Neural cell (in vitro differentiated cells): ENCODE data around the gene PATZ1. TPM values are rescaled to one million over a fixed set of nuclear protein-coding genes. Genes with fewer than 3 reads are reported as not detected.

ENCODE experiments used
- H2AFZ ChIP-seq: fragments of 200-600, 300-800 bp; sonication (generic), shearing (Covaris generic); 2 replicates; pipeline ENCODE4 v1.6.0; 2014; ENCODE audit warnings: low read depth, mild to moderate bottlenecking, antibody characterized with exemption, low read length, moderate library complexity
- H3F3A ChIP-seq: fragments of 200-600 bp; shearing (Covaris generic); 2 replicates; pipeline ENCODE4 v1.6.1; 2016; ENCODE audit warnings: mild to moderate bottlenecking, moderate library complexity, mixed read lengths, antibody characterized with exemption, low read length; ENCODE audit not compliant: insufficient read depth, poor library complexity, severe bottlenecking
- H3K27ac ChIP-seq: fragments of 200-600, 300-800 bp; sonication (generic), shearing (Covaris generic); 2 replicates; pipeline ENCODE4 v1.5.1; 2014; ENCODE audit warnings: mild to moderate bottlenecking, low read length, moderate library complexity
- H3K27me3 ChIP-seq: fragments of 300-800, 200-600 bp; sonication (generic), shearing (Covaris generic); 2 replicates; pipeline ENCODE4 v1.6.0; 2014; ENCODE audit warnings: mild to moderate bottlenecking, low read depth, low read length, moderate library complexity; ENCODE audit not compliant: insufficient read depth
- H3K36me3 ChIP-seq: fragments of 300-800, 200-600 bp; sonication (generic), shearing (Covaris generic); 2 replicates; pipeline ENCODE4 v1.5.1; 2014; ENCODE audit warnings: mild to moderate bottlenecking, antibody characterized with exemption, low read length, moderate library complexity; ENCODE audit not compliant: insufficient read depth
- H3K4me2 ChIP-seq: fragments of 300-800, 200-600 bp; sonication (generic), shearing (Covaris generic); 2 replicates; pipeline ENCODE4 v1.6.0; 2014; ENCODE audit warnings: mild to moderate bottlenecking, low read length
- H3K4me3 ChIP-seq: fragments of 300-800, 200-600 bp; sonication (generic), shearing (Covaris generic); 2 replicates; pipeline ENCODE4 v1.5.1; 2014; ENCODE audit warnings: mild to moderate bottlenecking, low read length, moderate library complexity
- H3K79me2 ChIP-seq: fragments of 200-600 bp; shearing (Covaris generic); replicated peaks from 2 replicates; pipeline ENCODE4 v1.6.0; 2014; ENCODE audit warnings: mild to moderate bottlenecking, low read length, moderate library complexity; ENCODE audit not compliant: insufficient read depth
- H3K9ac ChIP-seq: fragments of 300-800, 200-600 bp; sonication (generic), shearing (Covaris generic); 2 replicates; pipeline ENCODE4 v1.6.1; 2016; ENCODE audit warnings: mild to moderate bottlenecking, low read length, mixed read lengths
- H3K9me2 ChIP-seq: fragments of 200-600 bp; shearing (Covaris generic); 2 replicates; pipeline ENCODE4 v1.6.1; 2016; ENCODE audit warnings: mild to moderate bottlenecking, low read length, mixed read lengths; ENCODE audit not compliant: insufficient read depth
- H3K9me3 ChIP-seq: fragments of 200-600, 300-800 bp; sonication (generic), shearing (Covaris generic); 2 replicates; pipeline ENCODE4 v1.6.1; 2016; ENCODE audit warnings: mild to moderate bottlenecking, mixed run types, low read length, moderate library complexity, mixed read lengths
- H4K20me1 ChIP-seq: fragments of 200-600 bp; shearing (Covaris generic); 2 replicates; pipeline ENCODE4 v1.6.1; 2016; ENCODE audit warnings: mild to moderate bottlenecking, mixed run types; ENCODE audit not compliant: insufficient read depth
- CTCF ChIP-seq: fragments of 450-650 bp; IDR thresholded peaks from 2 replicates; pipeline ENCODE4 v1.5.1; 2014; ENCODE audit warnings: antibody characterized with exemption, mild to moderate bottlenecking, moderate library complexity; ENCODE audit not compliant: poor library complexity, severe bottlenecking
- EP300 ChIP-seq: fragments of 450-650 bp; conservative IDR thresholded peaks from 2 replicates; pipeline ENCODE4 v1.6.1; 2014; ENCODE audit warnings: antibody characterized with exemption, mild to moderate bottlenecking, moderate library complexity; ENCODE audit not compliant: poor library complexity, severe bottlenecking
- EZH2 ChIP-seq: fragments of 200-600, 300-800 bp; shearing (Covaris generic), sonication (generic); IDR thresholded peaks from 2 replicates; pipeline ENCODE4 v1.6.1; 2014; ENCODE audit warnings: antibody characterized with exemption, low read length, borderline replicate concordance, mild to moderate bottlenecking; ENCODE audit not compliant: insufficient read depth, poor library complexity, severe bottlenecking
- MXI1 ChIP-seq: fragments of 450-650 bp; conservative IDR thresholded peaks from 2 replicates; pipeline ENCODE4 v1.6.1; 2014; ENCODE audit warnings: antibody characterized with exemption, mild to moderate bottlenecking; ENCODE audit not compliant: poor library complexity, severe bottlenecking
- POLR2AphosphoS5 ChIP-seq: IDR thresholded peaks from 2 replicates; pipeline ENCODE4 v1.6.1; 2012
- RAD21 ChIP-seq: fragments of 450-650 bp; conservative IDR thresholded peaks from 2 replicates; pipeline ENCODE4 v1.6.1; 2014; ENCODE audit warnings: antibody characterized with exemption, mild to moderate bottlenecking, moderate library complexity
- SMC3 ChIP-seq: fragments of 450-650 bp; conservative IDR thresholded peaks from 2 replicates; pipeline ENCODE4 v1.6.1; 2014; ENCODE audit warnings: antibody characterized with exemption, mild to moderate bottlenecking, moderate library complexity; ENCODE audit not compliant: poor library complexity
- TAF1 ChIP-seq: IDR thresholded peaks from 2 replicates; pipeline ENCODE4 v1.6.1; 2012; ENCODE audit warnings: low read depth
- polyA plus RNA-seq: library from polyadenylated mRNA; depleted of rRNA; stranded (reverse); fragments of >200 nt; gene quantifications from 2 replicates; pipeline ENCODE4 v1.2.3, GENCODE V29; 2014
- TF ChIP-seq, protein P1 (sequence below): IDR thresholded peaks from 2 replicates; pipeline ENCODE4 v1.6.1; 2012; ENCODE audit warnings: borderline replicate concordance

The PATZ1 gene
- polyA plus RNA-seq, 1 donor from 2014 or later = 33.5 TPM

DNA sequence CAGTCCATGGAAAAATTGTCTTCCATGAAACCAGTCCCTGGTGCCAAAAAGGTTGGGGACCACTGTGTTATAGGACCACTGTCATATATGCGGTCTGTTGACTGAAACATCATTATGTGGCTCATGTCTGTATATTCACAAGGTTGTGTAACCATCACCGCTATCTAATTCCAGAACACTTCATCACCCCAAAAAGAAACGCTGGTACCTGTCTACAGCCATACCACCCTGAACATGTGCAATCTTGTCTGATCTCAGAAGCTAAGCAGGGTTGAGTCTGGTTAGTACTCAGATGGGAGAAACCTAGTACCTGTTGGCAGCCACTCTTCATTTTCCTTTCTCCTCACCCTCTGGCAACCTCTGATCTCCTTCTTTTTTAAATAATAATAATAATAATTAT is 41.0 kb downstream of the PATZ1 start:
- no peak for TF ChIP-seq SMC3
- no peak for TF ChIP-seq MXI1
- TF ChIP-seq, protein P1, sequence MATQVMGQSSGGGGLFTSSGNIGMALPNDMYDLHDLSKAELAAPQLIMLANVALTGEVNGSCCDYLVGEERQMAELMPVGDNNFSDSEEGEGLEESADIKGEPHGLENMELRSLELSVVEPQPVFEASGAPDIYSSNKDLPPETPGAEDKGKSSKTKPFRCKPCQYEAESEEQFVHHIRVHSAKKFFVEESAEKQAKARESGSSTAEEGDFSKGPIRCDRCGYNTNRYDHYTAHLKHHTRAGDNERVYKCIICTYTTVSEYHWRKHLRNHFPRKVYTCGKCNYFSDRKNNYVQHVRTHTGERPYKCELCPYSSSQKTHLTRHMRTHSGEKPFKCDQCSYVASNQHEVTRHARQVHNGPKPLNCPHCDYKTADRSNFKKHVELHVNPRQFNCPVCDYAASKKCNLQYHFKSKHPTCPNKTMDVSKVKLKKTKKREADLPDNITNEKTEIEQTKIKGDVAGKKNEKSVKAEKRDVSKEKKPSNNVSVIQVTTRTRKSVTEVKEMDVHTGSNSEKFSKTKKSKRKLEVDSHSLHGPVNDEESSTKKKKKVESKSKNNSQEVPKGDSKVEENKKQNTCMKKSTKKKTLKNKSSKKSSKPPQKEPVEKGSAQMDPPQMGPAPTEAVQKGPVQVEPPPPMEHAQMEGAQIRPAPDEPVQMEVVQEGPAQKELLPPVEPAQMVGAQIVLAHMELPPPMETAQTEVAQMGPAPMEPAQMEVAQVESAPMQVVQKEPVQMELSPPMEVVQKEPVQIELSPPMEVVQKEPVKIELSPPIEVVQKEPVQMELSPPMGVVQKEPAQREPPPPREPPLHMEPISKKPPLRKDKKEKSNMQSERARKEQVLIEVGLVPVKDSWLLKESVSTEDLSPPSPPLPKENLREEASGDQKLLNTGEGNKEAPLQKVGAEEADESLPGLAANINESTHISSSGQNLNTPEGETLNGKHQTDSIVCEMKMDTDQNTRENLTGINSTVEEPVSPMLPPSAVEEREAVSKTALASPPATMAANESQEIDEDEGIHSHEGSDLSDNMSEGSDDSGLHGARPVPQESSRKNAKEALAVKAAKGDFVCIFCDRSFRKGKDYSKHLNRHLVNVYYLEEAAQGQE = no peak
- no peak for TF ChIP-seq POLR2AphosphoS5
- no peak for TF ChIP-seq EZH2
- no peak for TF ChIP-seq TAF1
- no peak for TF ChIP-seq RAD21
- TF ChIP-seq EP300 = no peak
- no peak overlapping the region for H3K4me2 ChIP-seq
- H3K36me3 ChIP-seq = no peaks in the 10 kb centered on the region
- no peaks in the 10 kb centered on the region for H3K9me3 ChIP-seq
- H3K27me3 ChIP-seq = no peaks in the 10 kb centered on the region
- no peak overlapping the region for H3K4me3 ChIP-seq
- no peaks in the 10 kb centered on the region for H4K20me1 ChIP-seq
- no peak overlapping the region for H3K9ac ChIP-seq
- no peaks in the 10 kb centered on the region for H3K9me2 ChIP-seq
- H2AFZ ChIP-seq = no peak overlapping the region
- H3F3A ChIP-seq = no peaks in the 10 kb centered on the region
- H3K79me2 ChIP-seq = no peaks in the 10 kb centered on the region
- no peak overlapping the region for H3K27ac ChIP-seq

GRCh38 chr22:31302537-31302936 is 43.6 kb downstream of the PATZ1 start:
- Histone ChIP-seq H4K20me1 (no peaks in the 10 kb centered on the region), H3K79me2 (no peaks in the 10 kb centered on the region), H3K36me3 (no peaks in the 10 kb centered on the region), H3K4me3 (no peak overlapping the region), H3K9ac (no peak overlapping the region), H3K27ac (peak overlapping the region; percentile 29), H3K9me2 (no peaks in the 10 kb centered on the region), H3K27me3 (no peaks in the 10 kb centered on the region), H3F3A (no peaks in the 10 kb centered on the region), H3K4me2 (no peak overlapping the region), H2AFZ (no peak overlapping the region), H3K9me3 (no peaks in the 10 kb centered on the region)
- TF ChIP-seq TAF1 (no peak), CTCF (no peak), EP300 (no peak), RAD21 (no peak)

DNA sequence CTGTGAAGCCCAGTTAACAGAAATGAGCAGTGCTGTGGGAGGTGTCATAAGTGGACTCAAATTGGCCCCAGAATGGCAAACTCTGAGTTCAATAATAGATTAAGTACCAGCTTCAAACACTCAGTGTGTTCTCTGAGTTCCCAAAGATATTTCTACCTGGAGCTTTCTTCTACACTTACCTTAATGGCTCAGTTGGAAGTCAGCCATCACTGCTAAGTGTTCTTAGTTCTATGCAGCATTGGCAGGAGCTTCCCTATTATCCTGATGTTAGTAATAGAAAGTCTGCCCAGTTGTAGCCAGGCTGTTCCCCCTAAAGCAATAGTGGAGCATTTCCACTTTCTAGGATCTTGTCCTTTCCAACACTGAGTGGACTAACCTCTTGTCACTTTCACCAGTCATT is 44.1 kb downstream of the PATZ1 start:
- Histone ChIP-seq H3K27me3 (no peaks in the 10 kb centered on the region), H3K4me3 (no peak overlapping the region), H3K4me2 (no peak overlapping the region), H3F3A (no peaks in the 10 kb centered on the region), H3K79me2 (no peaks in the 10 kb centered on the region), H3K9me3 (no peaks in the 10 kb centered on the region), H2AFZ (no peak overlapping the region), H3K27ac (peak overlapping the region; percentile 29), H3K9me2 (no peaks in the 10 kb centered on the region), H3K9ac (no peak overlapping the region), H3K36me3 (no peaks in the 10 kb centered on the region), H4K20me1 (no peaks in the 10 kb centered on the region)
- no peak for TF ChIP-seq RAD21
- no peak for TF ChIP-seq MXI1
- no peak for TF ChIP-seq EZH2
- TF ChIP-seq POLR2AphosphoS5 = peak; percentile 72
- TF ChIP-seq SMC3 = no peak
- TF ChIP-seq, protein P1 = peak; percentile 67
- TF ChIP-seq CTCF = no peak
- no peak for TF ChIP-seq TAF1
- TF ChIP-seq EP300 = peak; percentile 47
